ENCODE results near the gene MYO1D.

DNA sequence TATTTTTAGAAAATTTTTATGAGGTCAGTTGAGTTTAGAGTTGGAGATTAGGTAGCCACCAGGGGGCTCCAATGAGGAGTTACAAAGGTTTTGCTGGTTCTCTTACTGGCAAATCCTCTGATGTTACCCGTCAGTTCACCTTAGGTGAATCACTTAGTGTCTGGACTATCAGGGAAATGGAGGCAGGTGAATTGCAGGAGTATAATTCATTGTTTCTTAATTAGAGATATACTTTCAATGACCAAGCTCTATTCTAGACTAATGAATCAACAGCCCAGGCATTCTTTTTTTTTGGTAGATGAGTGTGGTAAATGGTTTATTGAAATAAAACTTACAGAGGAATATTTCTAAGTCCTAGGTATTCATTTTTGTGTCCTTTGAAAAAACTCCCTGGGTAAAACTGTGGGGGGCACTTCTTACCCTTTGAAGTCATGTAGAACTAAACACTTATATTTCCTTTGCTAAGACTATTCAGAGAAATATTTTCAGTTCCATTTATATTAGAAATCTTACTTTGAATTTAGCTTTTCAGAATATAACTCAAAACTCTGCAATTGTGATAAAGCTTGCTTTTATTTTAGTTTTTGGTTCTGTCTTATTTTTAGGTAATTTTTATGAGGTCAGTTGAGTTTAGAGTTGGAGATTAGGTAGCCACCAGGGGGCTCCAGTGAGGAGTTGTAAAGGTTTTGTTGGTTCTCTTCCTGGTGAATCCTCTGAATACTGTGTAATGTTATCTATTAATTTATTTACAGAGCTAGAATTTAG, 414.9 kb downstream of the MYO1D start:
- TF ChIP-seq TAF1 (IDR thresholded peaks at IDR 0.05; ENCODE audit: low read depth) = no peak
- TF ChIP-seq ZBTB7A (IDR thresholded peaks at IDR 0.05; ENCODE audit: low read depth) = no peak
- no peak for TF ChIP-seq EGR1 (IDR thresholded peaks at IDR 0.05)
- TF ChIP-seq, protein P1, sequence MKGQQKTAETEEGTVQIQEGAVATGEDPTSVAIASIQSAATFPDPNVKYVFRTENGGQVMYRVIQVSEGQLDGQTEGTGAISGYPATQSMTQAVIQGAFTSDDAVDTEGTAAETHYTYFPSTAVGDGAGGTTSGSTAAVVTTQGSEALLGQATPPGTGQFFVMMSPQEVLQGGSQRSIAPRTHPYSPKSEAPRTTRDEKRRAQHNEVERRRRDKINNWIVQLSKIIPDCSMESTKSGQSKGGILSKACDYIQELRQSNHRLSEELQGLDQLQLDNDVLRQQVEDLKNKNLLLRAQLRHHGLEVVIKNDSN (IDR thresholded peaks at IDR 0.05) = no peak
- no peak for TF ChIP-seq EP300 (IDR thresholded peaks at IDR 0.05; ENCODE audit: borderline replicate concordance)
- TF ChIP-seq RAD21 (IDR thresholded peaks at IDR 0.05; ENCODE audit: low read depth) = 0 out of 2 replicates have a peak, but pooled peaks have one; percentile 7
- no peak for TF ChIP-seq NFIC (IDR thresholded peaks at IDR 0.05)
- TF ChIP-seq YY1 (IDR thresholded peaks at IDR 0.05; ENCODE audit: low read depth) = no peak
- TF ChIP-seq, protein P2, sequence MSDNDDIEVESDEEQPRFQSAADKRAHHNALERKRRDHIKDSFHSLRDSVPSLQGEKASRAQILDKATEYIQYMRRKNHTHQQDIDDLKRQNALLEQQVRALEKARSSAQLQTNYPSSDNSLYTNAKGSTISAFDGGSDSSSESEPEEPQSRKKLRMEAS (IDR thresholded peaks at IDR 0.05) = no peak
- no peak for TF ChIP-seq TEAD4 (IDR thresholded peaks at IDR 0.05)
- no peak for TF ChIP-seq CEBPB (IDR thresholded peaks at IDR 0.05)
- TF ChIP-seq, protein P3, sequence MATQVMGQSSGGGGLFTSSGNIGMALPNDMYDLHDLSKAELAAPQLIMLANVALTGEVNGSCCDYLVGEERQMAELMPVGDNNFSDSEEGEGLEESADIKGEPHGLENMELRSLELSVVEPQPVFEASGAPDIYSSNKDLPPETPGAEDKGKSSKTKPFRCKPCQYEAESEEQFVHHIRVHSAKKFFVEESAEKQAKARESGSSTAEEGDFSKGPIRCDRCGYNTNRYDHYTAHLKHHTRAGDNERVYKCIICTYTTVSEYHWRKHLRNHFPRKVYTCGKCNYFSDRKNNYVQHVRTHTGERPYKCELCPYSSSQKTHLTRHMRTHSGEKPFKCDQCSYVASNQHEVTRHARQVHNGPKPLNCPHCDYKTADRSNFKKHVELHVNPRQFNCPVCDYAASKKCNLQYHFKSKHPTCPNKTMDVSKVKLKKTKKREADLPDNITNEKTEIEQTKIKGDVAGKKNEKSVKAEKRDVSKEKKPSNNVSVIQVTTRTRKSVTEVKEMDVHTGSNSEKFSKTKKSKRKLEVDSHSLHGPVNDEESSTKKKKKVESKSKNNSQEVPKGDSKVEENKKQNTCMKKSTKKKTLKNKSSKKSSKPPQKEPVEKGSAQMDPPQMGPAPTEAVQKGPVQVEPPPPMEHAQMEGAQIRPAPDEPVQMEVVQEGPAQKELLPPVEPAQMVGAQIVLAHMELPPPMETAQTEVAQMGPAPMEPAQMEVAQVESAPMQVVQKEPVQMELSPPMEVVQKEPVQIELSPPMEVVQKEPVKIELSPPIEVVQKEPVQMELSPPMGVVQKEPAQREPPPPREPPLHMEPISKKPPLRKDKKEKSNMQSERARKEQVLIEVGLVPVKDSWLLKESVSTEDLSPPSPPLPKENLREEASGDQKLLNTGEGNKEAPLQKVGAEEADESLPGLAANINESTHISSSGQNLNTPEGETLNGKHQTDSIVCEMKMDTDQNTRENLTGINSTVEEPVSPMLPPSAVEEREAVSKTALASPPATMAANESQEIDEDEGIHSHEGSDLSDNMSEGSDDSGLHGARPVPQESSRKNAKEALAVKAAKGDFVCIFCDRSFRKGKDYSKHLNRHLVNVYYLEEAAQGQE (IDR thresholded peaks at IDR 0.05; ENCODE audit: low read depth) = no peak
- TF ChIP-seq CREB1 (IDR thresholded peaks at IDR 0.05; ENCODE audit: low read depth) = no peak
- no peak for TF ChIP-seq FOXM1 (IDR thresholded peaks at IDR 0.05; ENCODE audit: borderline replicate concordance, low read depth)

All from Ishikawa (cell line).